Measurements from ENCODE around the gene CACFD1. TPM values are rescaled to one million over a fixed set of nuclear protein-coding genes. Genes with fewer than 3 reads are reported as not detected.
A peak's percentile ranks its signal among the peaks of the same experiment; 100 is the strongest.

Gene CACFD1
- total and polyA plus RNA-seq, 2 of the 13 experiments (the other 11 are each of a cell fraction or from before 2014, with no cell fraction given) = 13.8 to 14.6 TPM

GRCh38 chr9:133478851-133479711 is 19.3 kb downstream of the CACFD1 start, which contains the start of gene SLC2A6 (continued):
- TF ChIP-seq KIAA2018 (CRISPR knock-in tag; IDR thresholded peaks at IDR 0.05; ENCODE audit: borderline replicate concordance) = no peak
- TF ChIP-seq TCF12 (IDR thresholded peaks at IDR 0.05) = no peak
- peak; percentile 62; the same call in 1 of the 2 replicates for TF ChIP-seq TCF12 (CRISPR knock-in tag; IDR thresholded peaks at IDR 0.05)
- peak; percentile 72 for TF ChIP-seq MED8 (CRISPR knock-in tag; IDR thresholded peaks at IDR 0.05; ENCODE audit: insufficient replicate concordance)
- TF ChIP-seq HOMEZ (CRISPR knock-in tag; IDR thresholded peaks at IDR 0.05; ENCODE audit: low read depth) = no peak
- no peak for TF ChIP-seq CHD4 (IDR thresholded peaks at IDR 0.05; ENCODE audit: borderline replicate concordance, low read length)
- TF ChIP-seq SMAD1 (CRISPR knock-in tag; IDR thresholded peaks at IDR 0.05; ENCODE audit: borderline replicate concordance, low read depth) = 0 out of 2 replicates have a peak, but pooled peaks have one; percentile 30
- no peak for TF ChIP-seq ZNF781 (CRISPR knock-in tag; IDR thresholded peaks at IDR 0.05; ENCODE audit: borderline replicate concordance, not compliant biosample characterization)
- no peak for TF ChIP-seq ZNF577 (CRISPR knock-in tag; IDR thresholded peaks at IDR 0.05; ENCODE audit: borderline replicate concordance, low read depth)
- no peak; the same call in 1 of the 2 replicates for TF ChIP-seq ZNF572 (CRISPR knock-in tag; IDR thresholded peaks at IDR 0.05)
- no peak for TF ChIP-seq KDM4B (CRISPR knock-in tag; IDR thresholded peaks at IDR 0.05)
- no peak for TF ChIP-seq ZBTB4 (CRISPR knock-in tag; IDR thresholded peaks at IDR 0.05; ENCODE audit: borderline replicate concordance)
- no peak for TF ChIP-seq PAF1 (CRISPR knock-in tag; IDR thresholded peaks at IDR 0.05)
- TF ChIP-seq THAP7 (CRISPR knock-in tag; IDR thresholded peaks at IDR 0.05) = no peak; the same call in 1 of the 2 replicates

Data from HepG2 (cell line).